Activated CD8-positive, alpha-beta memory T cell treated with anti-CD3 and anti-CD28 coated beads, Interleukin-2, amount 50 U/mL, for 24 hours (primary cell): ENCODE measurements around the gene XYLT2.
A peak's percentile ranks its signal among the peaks of the same experiment; 100 is the strongest.

Experiments used
- DNase-seq: peaks from one replicate; pipeline ENCODE4 v3.0.0-alpha.2; 2020; ENCODE audit errors: extremely low read depth

Gene XYLT2

DNA sequence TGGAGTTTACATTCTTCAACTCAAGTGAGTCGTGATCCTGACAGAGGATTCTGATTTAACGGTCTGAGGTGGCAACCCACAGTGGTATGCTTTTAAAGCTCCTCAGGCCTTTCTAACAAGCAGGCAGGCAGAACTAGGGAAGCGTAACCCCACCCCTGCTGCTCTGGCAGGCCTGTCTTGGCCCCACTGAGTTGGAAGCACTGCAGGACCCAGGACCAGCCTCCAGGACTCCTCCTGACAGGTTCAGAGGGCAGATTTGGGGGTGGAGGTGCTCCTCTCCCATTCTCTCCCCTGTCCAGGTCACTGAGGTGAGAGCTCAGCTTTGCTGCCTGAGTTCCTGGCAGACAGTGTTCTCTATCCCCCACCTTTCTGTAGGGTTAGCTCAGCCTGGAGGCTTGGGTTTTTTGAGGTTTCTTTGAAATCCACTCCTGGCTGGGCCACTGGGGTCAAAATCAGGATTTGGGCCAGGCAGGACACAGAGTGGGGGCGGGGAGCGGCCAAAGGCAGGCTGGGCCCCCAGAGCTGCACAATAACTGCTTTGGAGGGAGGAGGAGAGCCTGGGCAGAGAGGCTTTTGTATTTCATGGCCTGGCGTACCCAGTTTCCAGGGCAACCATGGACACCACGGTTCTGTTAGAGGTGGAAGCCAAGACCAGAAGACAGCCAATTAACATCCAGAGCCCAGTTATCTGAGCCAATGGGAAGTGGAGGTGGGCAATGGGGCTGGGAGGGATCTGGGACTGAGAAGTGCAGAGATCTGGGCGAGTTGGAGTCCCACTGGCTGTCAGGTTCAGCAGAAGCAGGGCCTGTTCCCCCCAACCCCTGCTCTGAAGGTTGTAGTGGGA, 17.5 kb downstream of the XYLT2 start:
- DNase-seq = no peak

DNA sequence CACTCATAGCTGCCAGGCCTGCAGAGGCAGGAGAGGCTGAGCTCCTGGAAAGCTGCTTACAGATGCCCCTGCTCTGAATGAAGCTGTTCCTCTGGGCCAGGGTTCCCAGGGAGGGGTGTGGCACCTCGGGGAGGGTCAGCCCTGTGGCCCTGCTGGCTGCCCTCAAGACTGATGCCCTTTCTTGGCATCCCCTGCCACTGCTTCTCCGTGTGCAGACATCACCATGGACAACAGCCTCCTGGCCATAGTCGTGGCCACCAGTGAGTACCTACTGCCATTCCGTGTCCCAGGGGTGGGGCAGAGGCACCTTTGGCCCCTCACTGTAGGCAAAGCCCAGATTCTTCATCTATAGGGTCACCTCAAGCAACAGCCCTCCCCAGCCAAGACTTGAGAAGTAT, 18.1 kb downstream of the XYLT2 start:
- no peak for DNase-seq

DNA sequence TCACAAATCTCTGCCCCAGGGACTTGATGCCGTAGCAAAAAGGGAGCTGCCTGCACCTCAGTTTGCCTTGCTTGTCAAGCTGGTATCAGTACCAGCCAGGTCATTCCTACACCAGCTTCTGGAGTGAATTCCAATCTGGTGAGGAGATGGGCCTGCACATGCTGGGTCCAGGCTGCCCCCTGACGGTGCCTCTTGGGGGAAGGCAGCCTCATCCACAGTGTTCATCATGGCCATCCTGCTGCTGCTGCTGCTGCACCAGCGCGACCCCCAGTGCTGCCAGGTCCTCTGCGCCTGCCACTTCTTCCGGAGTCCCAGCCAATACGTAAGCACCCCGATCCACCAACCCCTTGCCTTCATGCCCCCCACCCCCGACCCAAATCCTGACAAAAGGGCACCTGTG, 18.8 kb downstream of the XYLT2 start:
- no peak for DNase-seq

DNA sequence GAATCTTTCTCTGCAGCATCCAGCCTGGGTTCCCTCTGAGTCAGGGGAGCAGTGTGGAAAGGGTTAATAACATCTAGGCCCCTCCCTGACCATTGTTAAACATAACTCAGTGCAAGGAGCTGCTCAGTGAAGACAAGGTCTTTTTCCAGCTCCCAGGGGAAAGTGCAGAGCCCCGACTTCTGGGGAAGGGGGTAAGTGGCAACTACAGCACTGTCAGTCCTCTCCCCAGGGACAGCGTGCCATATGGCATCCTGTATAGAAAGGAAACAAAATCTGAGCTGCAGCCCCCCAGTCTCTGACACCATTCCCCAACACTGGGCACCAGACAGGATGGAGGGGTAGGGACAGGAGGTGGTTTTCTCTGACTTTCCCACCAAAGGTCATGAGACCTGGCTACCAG, 19.2 kb downstream of the XYLT2 start:
- DNase-seq = no peak

DNA sequence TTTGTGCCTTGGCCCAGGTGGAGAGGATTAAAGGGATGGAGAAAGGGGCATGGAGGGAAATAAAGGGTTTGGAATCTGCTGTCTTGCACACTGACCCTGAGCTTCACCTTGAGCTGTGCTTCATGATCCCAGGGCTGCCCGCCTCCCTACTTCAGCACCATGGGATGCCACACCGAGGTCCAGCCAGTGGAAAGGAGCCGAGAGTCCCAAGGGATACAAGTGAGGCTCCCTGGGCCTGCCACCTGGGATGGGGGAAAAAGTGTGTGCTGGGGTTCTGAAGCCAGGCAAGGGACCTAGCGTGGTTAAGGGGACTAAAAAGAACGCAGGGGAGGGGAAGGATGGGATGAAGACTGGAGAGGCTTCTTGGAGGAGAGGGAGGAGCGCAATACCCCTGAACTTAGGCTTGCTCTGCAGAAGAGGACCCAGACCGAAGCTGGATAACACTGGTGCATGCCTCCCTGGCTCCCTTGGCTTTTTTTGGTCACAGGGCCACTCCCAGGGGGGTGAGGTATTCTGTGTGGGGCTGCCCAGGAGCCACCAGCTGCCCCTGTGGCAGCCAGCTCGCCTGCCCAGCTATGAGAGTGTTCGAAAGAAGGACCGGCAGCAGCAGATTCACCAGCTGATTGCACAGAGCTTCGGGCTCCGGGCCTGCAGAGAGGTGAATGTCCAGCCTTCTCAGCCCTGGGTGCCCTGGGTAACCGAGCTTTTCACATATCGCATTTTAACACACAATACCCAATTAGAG, 19.9 kb downstream of the XYLT2 start:
- no peak for DNase-seq

DNA sequence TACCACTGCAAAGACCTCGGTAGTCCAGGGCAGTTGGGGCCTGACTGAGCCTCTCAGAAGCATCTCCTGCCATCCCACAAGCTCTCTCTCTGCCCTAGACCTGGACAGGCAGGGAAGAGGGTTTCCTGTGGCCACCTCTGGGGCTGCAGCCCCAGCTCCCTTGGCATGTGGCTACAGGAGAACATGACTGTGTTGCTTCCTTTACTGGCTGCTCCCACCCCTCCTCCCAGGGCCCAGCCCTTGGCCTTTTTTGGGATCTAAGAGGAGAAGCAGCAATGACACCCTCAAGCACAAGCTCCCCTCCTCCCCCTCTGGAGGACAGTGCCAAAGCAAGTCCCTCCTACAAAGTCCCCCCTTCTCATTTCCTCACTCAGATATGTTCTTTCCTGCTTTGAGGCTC, 21.5 kb downstream of the XYLT2 start:
- DNase-seq = no peak

DNA sequence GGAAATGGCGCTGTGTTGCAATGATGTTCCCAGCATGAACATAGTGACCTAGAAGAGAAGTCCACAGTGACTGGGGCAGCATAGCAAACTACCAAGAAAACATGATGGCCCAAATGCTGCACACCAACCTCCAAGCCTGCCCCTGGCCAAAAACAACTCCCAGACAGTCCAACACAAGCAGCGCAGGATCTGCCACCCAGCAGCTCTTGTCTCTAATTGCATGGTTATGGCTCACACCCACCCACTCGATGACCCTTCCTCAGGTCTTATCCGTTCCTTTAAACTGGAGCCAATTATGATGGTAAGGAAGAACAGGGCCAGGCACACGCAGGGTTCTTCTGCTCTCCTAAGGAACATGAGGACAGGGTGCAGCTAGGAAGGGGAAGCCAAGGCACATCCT, 24.1 kb downstream of the XYLT2 start:
- no peak for DNase-seq

DNA sequence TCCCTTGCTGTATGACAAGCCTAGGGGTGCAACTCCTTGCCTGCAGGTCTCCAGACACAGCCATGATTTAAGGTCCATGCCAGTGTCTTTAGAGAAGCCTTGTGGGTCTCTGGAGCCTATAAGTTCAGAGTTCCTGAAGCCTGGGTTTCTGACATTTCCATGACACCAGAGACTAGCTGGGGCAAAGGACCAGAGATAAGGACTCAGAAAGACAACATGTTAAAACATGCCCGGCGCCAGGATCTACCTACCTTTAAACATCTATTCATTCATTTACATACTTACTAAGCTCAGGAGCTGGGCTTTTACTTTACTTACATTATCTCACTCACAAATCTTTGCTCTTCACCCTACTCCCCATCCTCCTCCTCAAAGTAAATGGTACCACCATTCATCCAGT, 25.6 kb downstream of the XYLT2 start:
- no peak for DNase-seq

DNA sequence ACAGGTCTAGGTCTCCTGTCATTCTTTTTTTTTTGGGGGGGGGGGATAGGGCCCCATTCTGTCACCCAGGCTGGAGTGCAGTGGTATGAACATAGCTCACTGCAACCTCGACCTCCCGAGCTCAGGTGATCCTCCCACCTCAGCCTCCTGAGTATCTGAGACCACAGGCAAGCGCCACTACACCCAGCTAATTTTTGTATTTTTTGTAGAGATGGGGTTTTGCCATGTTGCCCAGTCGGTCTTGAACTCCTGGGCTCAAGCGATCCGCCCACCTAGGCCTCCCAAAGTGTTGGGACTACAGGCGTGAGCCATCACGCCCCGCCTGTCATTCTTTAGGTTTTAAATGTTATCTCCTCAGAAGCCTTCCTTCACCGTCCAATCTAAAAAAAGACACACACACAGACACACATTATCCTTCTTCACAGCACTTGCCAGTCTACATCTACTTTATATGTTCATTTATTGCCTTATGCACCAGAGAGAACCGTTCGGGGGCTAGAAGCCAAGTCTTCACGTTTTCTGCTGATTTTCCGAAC, 26.4 kb downstream of the XYLT2 start:
- DNase-seq = no peak

DNA sequence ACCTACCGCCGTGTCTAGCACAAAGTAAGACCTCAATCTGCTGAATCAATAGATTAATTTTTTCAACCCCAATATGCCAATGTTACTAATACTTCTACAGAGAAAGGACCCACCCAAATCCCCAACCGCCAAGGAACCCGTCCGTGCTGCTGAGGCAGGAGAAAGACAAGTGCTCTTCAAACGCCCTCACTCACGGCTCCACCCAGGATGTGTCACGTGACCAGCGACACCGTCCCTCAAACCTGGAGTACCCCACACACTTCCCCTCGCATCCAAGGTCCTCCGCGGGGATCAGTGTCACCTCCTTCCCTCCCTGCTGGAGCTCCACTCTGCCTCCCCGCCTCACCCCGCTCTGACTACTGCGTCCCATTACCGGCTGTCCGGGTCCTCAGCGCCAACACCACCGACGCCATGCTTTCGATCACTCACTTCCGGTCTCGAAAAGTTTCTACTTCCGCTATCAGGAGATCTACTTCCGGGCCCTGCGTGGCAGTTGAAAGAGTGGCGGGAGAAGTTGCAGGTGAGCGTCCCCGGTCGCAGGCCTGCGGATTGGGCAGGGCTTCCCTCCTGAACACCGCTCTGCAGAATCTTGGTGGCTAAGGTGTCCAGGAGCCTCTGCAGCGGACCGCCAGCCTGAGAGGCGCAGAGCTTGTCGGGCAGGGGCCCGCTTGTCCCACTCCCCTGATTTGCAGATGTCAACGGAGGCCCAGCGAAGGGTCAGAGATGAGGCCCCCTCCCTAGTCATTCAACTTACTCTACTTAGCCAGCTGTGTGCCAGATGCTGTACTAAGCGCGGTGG, 27.0 kb downstream of the XYLT2 start, which contains the start of the genes EME1 and MRPL27:
Gene EME1, plus strand, starts transcription at position 472 of the 799 bp plus-strand sequence. CDS start 1,980 bp downstream, outside the sequence.
Gene MRPL27, minus strand, starts transcription at position 427 of the 799 bp plus-strand sequence. Its CDS starts 14 bp downstream, at position 413.
- peak; percentile 65 for DNase-seq

DNA sequence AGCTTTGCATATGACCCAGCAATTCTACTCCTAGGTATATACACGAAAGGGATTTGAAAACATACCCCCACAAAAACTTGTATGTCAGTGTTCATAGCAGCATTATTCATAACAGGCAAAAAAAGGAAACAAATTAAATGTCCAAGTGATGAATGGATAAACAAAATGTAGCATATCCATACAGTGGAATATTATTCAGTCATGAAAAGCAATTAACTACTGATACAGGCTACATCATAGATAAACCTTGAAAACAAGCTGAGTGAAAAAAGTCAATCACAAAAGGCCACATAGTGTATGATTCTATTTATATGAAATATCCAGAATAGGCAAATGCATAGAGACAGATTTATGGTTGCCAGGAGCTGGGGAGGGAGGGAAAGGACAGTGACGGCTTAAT, 27.8 kb downstream of the XYLT2 start:
- DNase-seq = no peak

DNA sequence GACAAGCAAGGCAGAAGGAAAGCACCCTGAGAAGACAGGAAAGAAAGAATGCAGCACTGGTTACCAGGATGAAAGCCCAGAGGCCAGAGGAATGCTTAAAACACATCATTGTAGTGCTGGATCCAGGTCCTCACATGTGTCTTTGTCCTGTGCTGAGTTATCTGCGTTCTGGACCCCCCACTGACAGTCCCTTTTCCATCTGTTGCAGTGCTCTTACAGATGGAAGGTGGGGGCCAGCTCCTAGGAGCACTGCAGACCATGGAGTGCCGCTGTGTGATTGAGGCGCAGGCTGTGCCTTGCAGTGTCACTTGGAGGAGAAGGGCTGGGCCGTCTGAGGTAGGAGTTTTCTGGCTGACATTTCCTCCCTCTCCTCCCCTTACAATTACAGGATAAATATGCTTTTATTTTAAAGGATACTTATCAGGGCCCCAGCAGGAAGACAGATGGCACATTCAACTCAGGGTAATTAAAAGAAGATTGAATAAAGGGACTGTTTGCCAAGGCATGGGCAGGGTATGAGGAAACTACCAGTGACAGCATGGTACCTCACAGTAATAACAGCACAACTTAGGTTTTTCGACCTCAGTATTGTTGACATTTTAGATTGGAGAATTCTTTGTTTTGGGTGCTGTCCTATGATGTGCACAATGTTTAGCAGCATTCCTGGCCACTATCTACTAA, 30.1 kb downstream of the XYLT2 start:
- no peak for DNase-seq

DNA sequence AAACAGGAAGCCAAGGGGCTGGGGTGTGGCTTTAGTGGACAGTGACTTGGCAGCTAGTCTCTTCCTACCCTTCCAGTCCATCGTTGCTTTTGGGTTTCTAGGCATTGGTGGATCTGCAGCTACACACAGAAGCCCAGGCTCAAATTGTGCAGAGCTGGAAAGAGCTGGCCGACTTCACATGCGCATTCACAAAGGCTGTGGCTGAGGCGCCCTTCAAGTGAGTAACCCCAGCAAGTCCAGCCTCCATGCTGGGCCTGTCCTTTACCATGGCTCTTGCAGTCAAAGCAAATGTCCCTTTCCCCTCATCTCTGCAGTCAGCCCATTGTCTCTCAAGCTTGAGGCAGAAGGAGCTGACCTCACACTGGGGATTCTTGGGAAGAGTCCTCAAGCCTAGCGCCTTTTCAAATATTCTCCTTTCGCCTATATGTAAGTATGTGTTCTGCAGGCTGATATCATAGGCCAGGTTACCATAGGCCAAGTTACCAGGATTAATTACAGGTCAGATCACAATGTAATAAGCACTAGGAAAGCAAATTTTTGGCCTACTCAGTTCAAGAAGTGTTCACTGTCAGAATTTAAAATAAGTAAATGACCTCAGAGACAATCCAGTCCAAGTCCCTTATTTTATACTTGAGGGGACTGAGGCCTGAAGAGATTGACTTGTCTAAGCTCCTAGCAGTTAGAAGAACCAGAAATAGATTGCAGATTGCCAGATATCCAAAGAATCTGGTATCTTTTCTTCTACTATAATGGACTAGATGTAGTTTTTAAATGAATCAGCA, 33.6 kb downstream of the XYLT2 start:
- DNase-seq = no peak

DNA sequence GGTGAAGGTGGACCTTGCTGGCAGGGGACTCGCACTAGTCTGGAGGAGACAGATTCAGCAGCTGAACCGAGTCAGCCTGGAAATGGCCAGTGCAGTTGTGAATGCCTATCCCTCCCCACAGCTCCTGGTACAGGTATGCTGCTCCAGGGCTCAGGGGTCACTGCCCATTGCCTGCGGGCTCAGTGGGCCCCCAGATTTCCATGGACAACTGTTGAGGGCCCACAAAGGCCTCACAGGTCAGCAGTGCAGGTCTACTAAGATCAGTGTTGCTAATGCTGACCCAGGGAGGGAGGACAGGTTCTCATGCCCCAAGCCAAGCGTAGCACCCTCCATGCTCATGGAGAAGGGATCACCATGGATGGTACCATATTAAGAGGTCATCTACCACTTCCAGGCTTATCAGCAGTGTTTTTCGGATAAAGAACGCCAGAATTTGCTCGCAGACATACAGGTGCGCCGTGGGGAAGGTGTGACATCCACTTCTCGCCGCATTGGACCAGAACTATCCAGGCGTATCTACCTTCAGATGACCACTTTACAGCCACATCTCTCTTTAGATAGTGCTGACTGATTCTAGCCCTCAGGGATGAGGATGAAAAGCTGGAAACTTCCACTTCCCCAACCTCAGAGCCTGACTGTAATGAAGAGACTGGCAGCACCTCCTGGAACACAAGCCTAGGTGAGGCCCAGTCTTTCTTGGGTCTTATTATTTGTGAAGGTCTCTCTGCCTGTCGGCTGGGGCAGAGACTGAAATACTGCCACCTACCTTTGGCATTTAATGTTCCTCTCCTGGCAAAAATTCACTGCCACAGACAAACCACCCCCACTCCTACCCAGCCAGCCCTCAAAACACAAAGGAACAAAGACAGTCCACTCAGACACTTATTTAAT, 34.7 kb downstream of the XYLT2 start:
- no peak for DNase-seq

DNA sequence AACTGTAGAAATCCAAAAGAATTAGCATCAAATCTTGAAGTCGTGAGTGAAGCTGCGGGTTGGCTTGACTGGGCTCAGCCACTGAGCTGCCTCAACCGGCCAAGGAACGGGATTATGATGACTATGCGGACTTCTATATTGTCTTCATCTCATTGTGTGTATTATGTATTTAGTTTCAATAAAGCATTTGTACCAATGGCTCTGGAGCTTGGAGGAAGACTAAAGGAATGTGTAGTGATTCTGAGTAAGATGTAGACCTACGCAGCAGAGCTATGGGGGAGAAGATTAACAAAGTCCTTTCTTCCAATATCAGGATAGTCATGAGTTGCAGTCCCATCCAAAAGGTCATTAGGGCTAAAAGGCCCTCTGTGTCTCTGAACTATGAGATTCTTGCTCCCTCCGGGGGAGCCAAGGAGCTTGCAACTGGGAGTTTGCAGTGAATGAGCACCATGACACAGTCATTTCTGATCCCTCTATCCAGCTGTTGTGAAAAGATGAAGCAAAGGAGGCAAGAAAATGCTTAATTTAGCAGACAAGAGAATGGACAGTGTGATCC, 35.4 kb downstream of the XYLT2 start:
- DNase-seq = no peak

DNA sequence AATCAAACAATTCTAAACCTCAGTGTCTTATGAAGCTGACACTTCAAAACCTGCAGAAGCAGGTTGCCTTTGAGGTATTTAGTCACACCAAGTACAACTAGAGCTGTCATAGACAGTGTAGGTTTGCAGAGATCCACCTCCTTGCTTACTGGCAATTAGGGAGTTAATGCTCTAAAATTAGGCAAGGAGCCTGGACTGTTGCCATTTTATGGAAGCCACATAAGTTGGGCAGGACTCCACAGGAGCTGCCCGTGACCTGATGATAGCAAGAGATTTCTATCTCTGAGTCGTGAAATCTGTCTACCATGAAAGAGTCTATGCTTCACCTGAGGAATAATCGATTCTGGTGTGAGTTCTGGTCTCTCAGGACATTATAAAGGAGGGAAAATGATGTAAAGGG, 36.0 kb downstream of the XYLT2 start:
- no peak for DNase-seq

DNA sequence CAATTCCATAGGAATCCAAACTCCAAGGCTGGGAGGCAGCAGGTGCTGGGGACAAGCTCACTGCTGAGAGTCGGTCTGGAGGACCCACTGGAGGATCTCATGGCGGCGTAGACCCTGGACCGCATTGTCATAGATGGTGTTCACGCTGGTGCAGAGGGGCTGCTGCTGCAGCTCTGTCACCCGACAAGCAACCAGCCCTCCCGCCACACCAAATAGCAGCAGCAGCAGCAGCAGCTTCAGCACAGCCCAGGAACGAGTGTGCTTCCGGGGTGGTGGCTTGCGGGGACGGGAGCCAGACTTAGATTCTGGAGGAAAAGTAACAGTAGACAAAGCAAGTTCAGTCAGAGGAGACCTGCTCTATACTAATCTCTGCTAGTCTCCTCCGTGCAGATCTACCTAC, 37.0 kb downstream of the XYLT2 start:
- DNase-seq = no peak

DNA sequence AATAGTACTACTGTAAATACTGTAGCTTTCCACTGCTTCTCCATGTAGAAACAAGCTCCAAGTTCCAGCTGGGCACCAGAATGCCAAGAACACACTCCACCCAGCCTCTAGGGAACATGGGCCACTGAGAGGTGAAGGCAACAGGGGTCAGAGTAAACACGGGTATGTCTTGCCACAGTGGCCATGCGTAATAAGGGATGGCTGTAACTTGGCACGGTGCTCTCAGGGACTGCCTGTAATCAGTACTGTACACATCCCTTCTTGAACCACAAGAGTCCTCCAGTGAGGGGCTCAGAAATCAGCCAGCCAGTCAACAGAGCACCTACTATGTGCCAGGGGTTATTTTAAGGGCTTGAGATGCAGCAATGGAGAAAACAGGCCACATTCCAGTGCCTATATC, 40.6 kb downstream of the XYLT2 start:
- no peak for DNase-seq

DNA sequence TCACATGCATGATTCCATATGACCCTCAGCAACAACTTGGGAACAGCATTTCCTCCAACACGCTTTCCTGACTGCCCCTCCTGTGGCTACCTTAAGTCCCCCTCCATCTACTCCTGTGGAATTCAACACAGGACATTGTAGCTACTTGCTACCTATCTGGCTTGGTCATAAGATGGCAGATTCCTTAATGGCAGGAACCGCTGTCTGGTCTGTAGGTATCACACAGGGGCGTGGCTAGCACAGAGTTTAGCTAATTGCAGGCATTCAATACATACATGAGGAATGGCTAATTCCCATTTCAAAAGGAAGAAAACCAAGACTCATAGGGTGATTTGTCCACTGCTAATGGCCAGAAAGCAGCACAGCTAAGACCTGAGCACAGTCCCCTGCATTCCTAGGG, 42.8 kb downstream of the XYLT2 start:
- no peak for DNase-seq
